Panc1 (cell line): Measurements from ENCODE around the gene ASCC3.

Source experiments
- POLR2AphosphoS5 ChIP-seq: IDR thresholded peaks from 2 replicates; pipeline ENCODE4 v1.6.1; 2012; ENCODE audit warnings: mild to moderate bottlenecking, low read depth, low read length, moderate library complexity
- REST ChIP-seq, 2 experiments: IDR thresholded peaks; 2 replicates each; pipeline ENCODE4 v1.6.1; 2011 to 2012; ENCODE audit warnings: low read depth in 2 of 2, control low read depth in 1 of 2, low read length in 1 of 2, mild to moderate bottlenecking in 1 of 2, moderate library complexity in 1 of 2; ENCODE audit not compliant: insufficient read depth in 1 of 2
- SIN3A ChIP-seq: IDR thresholded peaks from 2 replicates; pipeline ENCODE4 v1.6.1; 2012; ENCODE audit warnings: low read depth, mild to moderate bottlenecking, low read length, moderate library complexity, borderline replicate concordance; ENCODE audit not compliant: insufficient read depth
- TCF7L2 ChIP-seq: IDR thresholded peaks from 2 replicates; pipeline ENCODE4 v1.6.1; 2011; ENCODE audit warnings: mild to moderate bottlenecking, low read depth, low read length, inconsistent platforms
- TF ChIP-seq, protein P1 (sequence below): fragments of 450-650 bp; IDR thresholded peaks from 2 replicates; pipeline ENCODE4 v1.5.1; 2017; ENCODE audit warnings: mild to moderate bottlenecking

DNA sequence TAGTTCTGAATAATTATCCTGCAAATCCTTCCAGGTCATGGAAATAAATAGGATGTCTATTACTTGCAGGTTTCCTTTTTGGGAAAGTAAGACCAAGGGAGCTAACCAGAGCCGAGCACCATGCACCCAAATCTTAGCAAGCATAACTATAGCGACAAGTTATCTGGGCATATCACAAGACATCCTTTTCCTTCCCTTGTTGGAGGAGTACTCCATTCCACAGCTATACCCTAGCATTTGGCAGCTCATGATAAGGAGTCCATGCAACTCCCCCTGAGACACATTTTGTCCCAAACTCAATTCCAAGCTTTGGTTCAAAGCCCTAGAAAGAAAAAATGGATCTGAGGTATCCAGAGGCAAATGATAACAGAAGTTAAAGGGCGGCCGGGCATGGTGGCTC is 16.5 kb upstream of the ASCC3 start:
- TF ChIP-seq, protein P1, sequence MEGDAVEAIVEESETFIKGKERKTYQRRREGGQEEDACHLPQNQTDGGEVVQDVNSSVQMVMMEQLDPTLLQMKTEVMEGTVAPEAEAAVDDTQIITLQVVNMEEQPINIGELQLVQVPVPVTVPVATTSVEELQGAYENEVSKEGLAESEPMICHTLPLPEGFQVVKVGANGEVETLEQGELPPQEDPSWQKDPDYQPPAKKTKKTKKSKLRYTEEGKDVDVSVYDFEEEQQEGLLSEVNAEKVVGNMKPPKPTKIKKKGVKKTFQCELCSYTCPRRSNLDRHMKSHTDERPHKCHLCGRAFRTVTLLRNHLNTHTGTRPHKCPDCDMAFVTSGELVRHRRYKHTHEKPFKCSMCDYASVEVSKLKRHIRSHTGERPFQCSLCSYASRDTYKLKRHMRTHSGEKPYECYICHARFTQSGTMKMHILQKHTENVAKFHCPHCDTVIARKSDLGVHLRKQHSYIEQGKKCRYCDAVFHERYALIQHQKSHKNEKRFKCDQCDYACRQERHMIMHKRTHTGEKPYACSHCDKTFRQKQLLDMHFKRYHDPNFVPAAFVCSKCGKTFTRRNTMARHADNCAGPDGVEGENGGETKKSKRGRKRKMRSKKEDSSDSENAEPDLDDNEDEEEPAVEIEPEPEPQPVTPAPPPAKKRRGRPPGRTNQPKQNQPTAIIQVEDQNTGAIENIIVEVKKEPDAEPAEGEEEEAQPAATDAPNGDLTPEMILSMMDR, result no peak
- TF ChIP-seq TCF7L2, result no peak
- TF ChIP-seq POLR2AphosphoS5, result no peak
- TF ChIP-seq SIN3A, result no peak
- TF ChIP-seq REST (IDR thresholded peaks at IDR 0.05; ENCODE audit: insufficient read depth in 1 of 2, low read depth in 2 of 2, low read length in 1 of 2), result no peak
